ENCODE measurements around the gene RPAP2. TPM values are rescaled to one million over a fixed set of nuclear protein-coding genes. Genes with fewer than 3 reads are reported as not detected.
"Not testable (repeated sequence)": the region's sequence is repeated elsewhere in the genome, so short reads cannot be mapped to it uniquely, and the experiment has no call there.

Gene RPAP2
- polyA plus RNA-seq, 3 donors = 4.4 to 7.8 (median 7.3) TPM

DNA sequence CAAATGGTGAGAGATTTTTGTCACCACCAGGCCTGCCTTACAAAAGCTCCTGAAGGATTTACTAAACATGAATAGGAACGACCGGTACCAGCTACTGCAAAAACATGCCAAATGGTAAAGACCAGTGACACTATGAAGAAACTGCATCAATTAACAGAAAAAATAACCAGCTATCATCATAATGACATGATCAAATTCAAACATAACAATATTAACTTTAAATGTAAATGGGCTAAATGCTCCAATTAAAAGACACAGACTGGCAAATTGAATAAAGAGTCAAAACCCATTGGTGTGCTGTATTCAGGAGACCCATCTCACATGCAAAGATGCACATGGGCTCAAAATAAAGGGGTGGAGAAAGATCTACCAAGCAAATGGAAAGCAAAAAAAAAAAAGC is 17.4 kb upstream of the RPAP2 start:
- H3K27me3 ChIP-seq (ENCODE audit: control insufficient read depth in 2 of 2, insufficient read depth in 2 of 2, low read length in 2 of 2) = not testable (repeated sequence)
- peaks cover 72 to 81% of the 10 kb centered on the region in 2 donors for H3K36me3 Mint-ChIP-seq
- no CpG with 5 or more reads among the region's 2 CpGs for WGBS (ENCODE audit: insufficient coverage)

DNA sequence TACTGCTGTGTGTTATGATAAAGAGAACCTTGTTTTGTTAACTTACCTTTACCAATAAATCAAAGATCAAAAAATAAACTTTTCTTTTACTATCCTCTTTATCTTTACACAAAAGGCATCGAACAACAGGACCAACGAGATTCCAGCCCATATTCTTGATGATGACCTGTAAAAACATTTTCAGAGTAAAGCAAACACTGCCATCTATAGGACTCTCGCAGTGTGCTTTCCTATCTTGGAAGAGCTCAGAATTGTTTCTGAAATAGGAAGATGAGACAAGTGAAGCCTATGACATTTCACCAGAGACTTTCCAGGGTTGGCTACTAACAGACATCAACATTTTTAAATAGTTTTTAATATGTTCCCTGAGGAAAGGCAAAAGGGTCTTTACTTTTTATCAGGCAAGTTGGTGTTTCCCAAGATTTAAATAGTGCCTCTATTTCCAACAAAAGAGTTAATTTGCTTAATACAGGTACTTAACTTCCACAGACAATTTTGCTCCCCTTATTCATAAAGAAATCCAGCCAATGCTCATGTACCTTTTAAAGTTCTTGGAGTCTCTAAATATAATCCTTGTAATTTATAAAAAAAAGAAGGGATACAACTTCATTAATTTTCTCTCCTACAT is 7.4 kb upstream of the RPAP2 start:
- peaks cover 25 to 50% of the 10 kb centered on the region in 2 donors for H3K36me3 ChIP-seq (replicated peaks in 1 of 2; ENCODE audit: control insufficient read depth in 1 of 2, insufficient read depth in 2 of 2, low read length in 2 of 2)
- intact Hi-C loops (cut with micrococcal nuclease) = loop anchor here (5.0 to 10.0 kb wide), 2 partner anchors 207 to 294 kb away; partner anchors contain the start of gene BTBD8 (in 1 of the 2)

More for the DNA sequence above, 17.4 kb upstream of the RPAP2 start:
- H3K4me3 Mint-ChIP-seq; H3K27ac Mint-ChIP-seq; H3K4me3 ChIP-seq (replicated peaks in 1 of 3; ENCODE audit: low read depth in 2 of 3, low read length in 3 of 3); DNase-seq; H3K4me2 ChIP-seq (replicated peaks; ENCODE audit: extremely low read depth, low read length, poor library complexity, severe bottlenecking); H3K27me3 Mint-ChIP-seq (ENCODE audit: low read depth in 3 of 3); H3K9ac ChIP-seq (ENCODE audit: insufficient read depth, low read length, poor library complexity, severe bottlenecking); H3K9me3 ChIP-seq (replicated peaks in 1 of 2; ENCODE audit: control insufficient read depth in 1 of 2, insufficient read depth in 1 of 2, low read length in 2 of 2); H3K4me1 Mint-ChIP-seq; H2AFZ ChIP-seq (ENCODE audit: insufficient read depth, low read depth, low read length, poor library complexity, severe bottlenecking); H3K79me2 ChIP-seq (ENCODE audit: insufficient read depth, low read length); H3K4me1 ChIP-seq (ENCODE audit: control insufficient read depth in 1 of 2, insufficient read depth in 2 of 2, low read length in 2 of 2); intact Hi-C loops (cut with micrococcal nuclease); H4K20me1 ChIP-seq (ENCODE audit: insufficient read depth, low read length); H3K27ac ChIP-seq (ENCODE audit: low read depth in 1 of 2, low read length in 2 of 2): not testable (repeated sequence)
- H3K9me3 Mint-ChIP-seq = peaks cover 0 to 17% (median 8%) of the 10 kb centered on the region in 7 donors
- H3K36me3 ChIP-seq (replicated peaks in 1 of 2; ENCODE audit: control insufficient read depth in 1 of 2, insufficient read depth in 2 of 2, low read length in 2 of 2) = peaks cover 14 to 54% of the 10 kb centered on the region in 2 donors

More for the DNA sequence above, 7.4 kb upstream of the RPAP2 start:
- no peak overlapping the region for H3K4me3 Mint-ChIP-seq
- Histone ChIP-seq H3K79me2 (ENCODE audit: insufficient read depth, low read length) (no peaks in the 10 kb centered on the region), H3K9me3 (replicated peaks in 1 of 2; ENCODE audit: control insufficient read depth in 1 of 2, insufficient read depth in 1 of 2, low read length in 2 of 2) (no peaks in the 10 kb centered on the region), H3K4me3 (replicated peaks in 1 of 3; ENCODE audit: low read depth in 2 of 3, low read length in 3 of 3) (no peak overlapping the region), H3K27me3 (ENCODE audit: control insufficient read depth in 2 of 2, insufficient read depth in 2 of 2, low read length in 2 of 2) (no peaks in the 10 kb centered on the region), H3K4me2 (replicated peaks; ENCODE audit: extremely low read depth, low read length, poor library complexity, severe bottlenecking) (no peak overlapping the region), H4K20me1 (ENCODE audit: insufficient read depth, low read length) (no peaks in the 10 kb centered on the region), H2AFZ (ENCODE audit: insufficient read depth, low read depth, low read length, poor library complexity, severe bottlenecking) (no peak overlapping the region), H3K4me1 (ENCODE audit: control insufficient read depth in 1 of 2, insufficient read depth in 2 of 2, low read length in 2 of 2) (no peaks in the 10 kb centered on the region), H3K27ac (ENCODE audit: low read depth in 1 of 2, low read length in 2 of 2) (no peak overlapping the region), H3K9ac (ENCODE audit: insufficient read depth, low read length, poor library complexity, severe bottlenecking) (no peak overlapping the region)
- DNase-seq = peak in 2 of 3 donors; percentile 17 to 38
- WGBS (ENCODE audit: insufficient coverage) = 60% methylated on average over 1 of the region's 3 CpGs
- TF ChIP-seq, protein P1, sequence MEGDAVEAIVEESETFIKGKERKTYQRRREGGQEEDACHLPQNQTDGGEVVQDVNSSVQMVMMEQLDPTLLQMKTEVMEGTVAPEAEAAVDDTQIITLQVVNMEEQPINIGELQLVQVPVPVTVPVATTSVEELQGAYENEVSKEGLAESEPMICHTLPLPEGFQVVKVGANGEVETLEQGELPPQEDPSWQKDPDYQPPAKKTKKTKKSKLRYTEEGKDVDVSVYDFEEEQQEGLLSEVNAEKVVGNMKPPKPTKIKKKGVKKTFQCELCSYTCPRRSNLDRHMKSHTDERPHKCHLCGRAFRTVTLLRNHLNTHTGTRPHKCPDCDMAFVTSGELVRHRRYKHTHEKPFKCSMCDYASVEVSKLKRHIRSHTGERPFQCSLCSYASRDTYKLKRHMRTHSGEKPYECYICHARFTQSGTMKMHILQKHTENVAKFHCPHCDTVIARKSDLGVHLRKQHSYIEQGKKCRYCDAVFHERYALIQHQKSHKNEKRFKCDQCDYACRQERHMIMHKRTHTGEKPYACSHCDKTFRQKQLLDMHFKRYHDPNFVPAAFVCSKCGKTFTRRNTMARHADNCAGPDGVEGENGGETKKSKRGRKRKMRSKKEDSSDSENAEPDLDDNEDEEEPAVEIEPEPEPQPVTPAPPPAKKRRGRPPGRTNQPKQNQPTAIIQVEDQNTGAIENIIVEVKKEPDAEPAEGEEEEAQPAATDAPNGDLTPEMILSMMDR (IDR thresholded peaks at IDR 0.05) = peak; percentile 62
- peaks cover 5% of the 10 kb centered on the region for H3K4me1 Mint-ChIP-seq
- no peaks in the 10 kb centered on the region for H3K27me3 Mint-ChIP-seq (ENCODE audit: low read depth in 3 of 3)
- peaks cover 0 to 2% (median 0%) of the 10 kb centered on the region in 7 donors for H3K9me3 Mint-ChIP-seq
- peaks cover 30 to 55% of the 10 kb centered on the region in 2 donors for H3K36me3 Mint-ChIP-seq
- H3K27ac Mint-ChIP-seq = no peak overlapping the region
